GM12878 (cell line): Measurements from ENCODE around the gene ZSCAN25.

Experiments
- MYB ChIP-seq: fragments of 150-350 bp; IDR thresholded peaks from 2 replicates; pipeline ENCODE4 v1.6.1; 2014; ENCODE audit warnings: mild to moderate bottlenecking, low read depth, low read length, borderline replicate concordance
- POLR2AphosphoS2 ChIP-seq: IDR thresholded peaks from 2 replicates; pipeline ENCODE4 v1.6.1; 2011; ENCODE audit warnings: low read depth, mild to moderate bottlenecking, low read length, improper control_type of control experiment, moderate library complexity
- RCOR1 ChIP-seq: conservative IDR thresholded peaks from 2 replicates; pipeline ENCODE4 v1.6.1; 2012; ENCODE audit warnings: low read depth, low read length, improper control_type of control experiment
- TF ChIP-seq, protein P1 (sequence below): IDR thresholded peaks from 2 replicates; pipeline ENCODE4 v1.6.1; 2012; ENCODE audit warnings: mild to moderate bottlenecking, low read depth, low read length

DNA sequence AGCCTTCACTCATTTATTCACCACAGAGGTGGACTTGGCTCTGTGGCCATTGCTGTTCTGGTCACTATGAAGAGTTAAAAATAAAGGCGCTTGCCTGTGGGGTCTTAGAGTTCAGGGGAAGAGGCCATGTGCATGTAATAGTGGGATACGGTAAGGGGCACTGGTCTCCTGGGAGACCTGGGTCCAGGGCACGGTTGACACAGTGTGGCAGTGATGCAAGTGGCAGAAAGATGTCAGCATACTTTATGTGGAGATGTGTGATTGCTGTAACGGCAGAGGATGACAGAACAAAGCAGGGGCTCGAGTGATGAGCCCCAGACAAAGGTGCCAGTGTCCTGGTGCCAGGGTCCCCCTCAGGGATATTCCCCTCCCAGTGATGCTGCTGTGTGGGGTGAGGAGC, 8.6 kb downstream of the ZSCAN25 start:
- TF ChIP-seq RCOR1: no peak
- TF ChIP-seq MYB: no peak
- TF ChIP-seq, protein P1, sequence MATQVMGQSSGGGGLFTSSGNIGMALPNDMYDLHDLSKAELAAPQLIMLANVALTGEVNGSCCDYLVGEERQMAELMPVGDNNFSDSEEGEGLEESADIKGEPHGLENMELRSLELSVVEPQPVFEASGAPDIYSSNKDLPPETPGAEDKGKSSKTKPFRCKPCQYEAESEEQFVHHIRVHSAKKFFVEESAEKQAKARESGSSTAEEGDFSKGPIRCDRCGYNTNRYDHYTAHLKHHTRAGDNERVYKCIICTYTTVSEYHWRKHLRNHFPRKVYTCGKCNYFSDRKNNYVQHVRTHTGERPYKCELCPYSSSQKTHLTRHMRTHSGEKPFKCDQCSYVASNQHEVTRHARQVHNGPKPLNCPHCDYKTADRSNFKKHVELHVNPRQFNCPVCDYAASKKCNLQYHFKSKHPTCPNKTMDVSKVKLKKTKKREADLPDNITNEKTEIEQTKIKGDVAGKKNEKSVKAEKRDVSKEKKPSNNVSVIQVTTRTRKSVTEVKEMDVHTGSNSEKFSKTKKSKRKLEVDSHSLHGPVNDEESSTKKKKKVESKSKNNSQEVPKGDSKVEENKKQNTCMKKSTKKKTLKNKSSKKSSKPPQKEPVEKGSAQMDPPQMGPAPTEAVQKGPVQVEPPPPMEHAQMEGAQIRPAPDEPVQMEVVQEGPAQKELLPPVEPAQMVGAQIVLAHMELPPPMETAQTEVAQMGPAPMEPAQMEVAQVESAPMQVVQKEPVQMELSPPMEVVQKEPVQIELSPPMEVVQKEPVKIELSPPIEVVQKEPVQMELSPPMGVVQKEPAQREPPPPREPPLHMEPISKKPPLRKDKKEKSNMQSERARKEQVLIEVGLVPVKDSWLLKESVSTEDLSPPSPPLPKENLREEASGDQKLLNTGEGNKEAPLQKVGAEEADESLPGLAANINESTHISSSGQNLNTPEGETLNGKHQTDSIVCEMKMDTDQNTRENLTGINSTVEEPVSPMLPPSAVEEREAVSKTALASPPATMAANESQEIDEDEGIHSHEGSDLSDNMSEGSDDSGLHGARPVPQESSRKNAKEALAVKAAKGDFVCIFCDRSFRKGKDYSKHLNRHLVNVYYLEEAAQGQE: no peak
- no peak for TF ChIP-seq POLR2AphosphoS2
